Stimulated activated naive CD8-positive, alpha-beta T cell treated with anti-CD3 and anti-CD28 coated beads, Interleukin-15, Interleukin-2, amounts not matched to agents 100 ng/mL and 50 ng/mL, for 24 hours (primary cell): ENCODE measurements around the gene FGD4.
A peak's percentile ranks its signal among the peaks of the same experiment; 100 is the strongest.

ENCODE experiments used
- H3K27ac Mint-ChIP-seq: one replicate; pipeline ENCODE4 v1.8.0; 2021; ENCODE audit warnings: mild to moderate bottlenecking, mixed read lengths
- H3K27me3 Mint-ChIP-seq: one replicate; pipeline ENCODE4 v1.8.0; 2021; ENCODE audit warnings: mixed read lengths
- H3K36me3 Mint-ChIP-seq: one replicate; pipeline ENCODE4 v1.8.0; 2021; ENCODE audit warnings: low read depth, mixed read lengths
- H3K4me1 Mint-ChIP-seq: one replicate; pipeline ENCODE4 v1.8.0; 2021; ENCODE audit warnings: low read depth, mixed read lengths
- H3K4me3 Mint-ChIP-seq: one replicate; pipeline ENCODE4 v1.8.0; 2021; ENCODE audit warnings: mild to moderate bottlenecking, mixed read lengths
- H3K9me3 Mint-ChIP-seq: one replicate; pipeline ENCODE4 v1.8.0; 2021; ENCODE audit warnings: mixed read lengths

Gene FGD4

GRCh38 chr12:32483499-32483898, 84.1 kb downstream of the FGD4 start:
- H3K27ac Mint-ChIP-seq: no peak overlapping the region
- no peaks in the 10 kb centered on the region for H3K27me3 Mint-ChIP-seq
- H3K36me3 Mint-ChIP-seq: no peaks in the 10 kb centered on the region
- H3K4me1 Mint-ChIP-seq: peaks cover 4% of the 10 kb centered on the region
- no peak overlapping the region for H3K4me3 Mint-ChIP-seq
- no peaks in the 10 kb centered on the region for H3K9me3 Mint-ChIP-seq

GRCh38 chr12:32483993-32484392, 84.6 kb downstream of the FGD4 start:
- H3K36me3 Mint-ChIP-seq: no peaks in the 10 kb centered on the region
- no peak overlapping the region for H3K4me3 Mint-ChIP-seq
- no peaks in the 10 kb centered on the region for H3K9me3 Mint-ChIP-seq
- peaks cover under 1% of the 10 kb centered on the region for H3K27me3 Mint-ChIP-seq
- H3K4me1 Mint-ChIP-seq: peaks cover 4% of the 10 kb centered on the region
- H3K27ac Mint-ChIP-seq: no peak overlapping the region

- H3K9me3 Mint-ChIP-seq: no peaks in the 10 kb centered on the region
- peaks cover 7% of the 10 kb centered on the region for H3K27me3 Mint-ChIP-seq
- no peak overlapping the region for H3K27ac Mint-ChIP-seq
- H3K4me3 Mint-ChIP-seq: no peak overlapping the region
- no peaks in the 10 kb centered on the region for H3K36me3 Mint-ChIP-seq
- peaks cover 4% of the 10 kb centered on the region for H3K4me1 Mint-ChIP-seq
Observed at GRCh38 chr12:32486158-32486557, 86.8 kb downstream of the FGD4 start.

GRCh38 chr12:32488132-32488531, 88.8 kb downstream of the FGD4 start:
- Mint-ChIP-seq H3K27me3 (peaks cover 7% of the 10 kb centered on the region), H3K9me3 (no peaks in the 10 kb centered on the region), H3K27ac (no peak overlapping the region), H3K36me3 (no peaks in the 10 kb centered on the region), H3K4me1 (no peaks in the 10 kb centered on the region), H3K4me3 (no peak overlapping the region)

- Mint-ChIP-seq H3K27me3 (peaks cover 7% of the 10 kb centered on the region), H3K9me3 (no peaks in the 10 kb centered on the region), H3K27ac (peak overlapping the region; percentile 14), H3K36me3 (no peaks in the 10 kb centered on the region), H3K4me3 (no peak overlapping the region), H3K4me1 (no peaks in the 10 kb centered on the region)
Observed at GRCh38 chr12:32489070-32489469, 89.7 kb downstream of the FGD4 start.

DNA sequence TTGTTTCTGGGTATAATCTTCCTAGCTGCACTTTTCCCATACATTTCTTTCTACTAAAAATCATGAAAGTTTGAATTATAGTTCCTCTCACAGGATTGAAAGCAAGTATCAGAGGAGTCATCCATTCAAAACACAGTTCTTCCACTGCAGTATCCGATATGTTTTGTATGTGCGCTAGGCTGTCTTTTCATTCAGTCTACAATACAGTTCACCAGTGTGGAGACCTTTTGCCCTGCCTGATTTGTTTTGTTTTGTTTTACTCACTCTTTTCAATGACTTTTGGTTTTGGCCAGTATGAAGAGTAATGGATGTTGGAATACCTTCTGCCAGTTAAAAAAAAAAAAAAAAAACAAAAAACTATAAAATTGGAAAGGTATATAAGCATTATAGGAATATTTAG, 91.4 kb downstream of the FGD4 start:
- Mint-ChIP-seq H3K27ac (no peak overlapping the region), H3K36me3 (no peaks in the 10 kb centered on the region), H3K4me1 (no peaks in the 10 kb centered on the region), H3K4me3 (no peak overlapping the region), H3K9me3 (no peaks in the 10 kb centered on the region), H3K27me3 (peaks cover 7% of the 10 kb centered on the region)

DNA sequence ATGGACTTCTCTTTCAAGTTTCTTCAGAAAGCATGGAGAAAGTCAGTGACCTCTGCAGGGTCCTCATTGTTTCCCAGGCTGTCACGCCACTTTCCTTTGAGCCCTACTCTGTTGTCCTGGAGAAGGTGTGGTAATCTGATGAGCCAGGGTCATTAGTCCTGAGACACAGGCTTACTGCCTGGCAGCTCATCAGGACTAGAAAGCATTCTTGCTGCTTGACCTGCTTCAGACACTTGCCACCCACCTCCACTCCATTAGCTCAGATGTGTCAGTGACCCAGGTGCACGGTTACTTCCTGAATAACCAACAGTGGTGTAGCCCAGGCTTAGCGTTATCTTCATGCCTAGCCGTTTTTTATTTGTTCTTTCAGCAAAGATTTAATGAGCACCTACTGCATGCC, 93.9 kb downstream of the FGD4 start:
- H3K27me3 Mint-ChIP-seq: peaks cover 7% of the 10 kb centered on the region
- H3K4me3 Mint-ChIP-seq: no peak overlapping the region
- no peak overlapping the region for H3K27ac Mint-ChIP-seq
- H3K9me3 Mint-ChIP-seq: no peaks in the 10 kb centered on the region
- H3K36me3 Mint-ChIP-seq: no peaks in the 10 kb centered on the region
- no peaks in the 10 kb centered on the region for H3K4me1 Mint-ChIP-seq

GRCh38 chr12:32494656-32495055, 95.3 kb downstream of the FGD4 start:
- no peak overlapping the region for H3K27ac Mint-ChIP-seq
- H3K27me3 Mint-ChIP-seq: peaks cover 3% of the 10 kb centered on the region
- H3K9me3 Mint-ChIP-seq: no peaks in the 10 kb centered on the region
- no peak overlapping the region for H3K4me3 Mint-ChIP-seq
- H3K4me1 Mint-ChIP-seq: no peaks in the 10 kb centered on the region
- no peaks in the 10 kb centered on the region for H3K36me3 Mint-ChIP-seq

DNA sequence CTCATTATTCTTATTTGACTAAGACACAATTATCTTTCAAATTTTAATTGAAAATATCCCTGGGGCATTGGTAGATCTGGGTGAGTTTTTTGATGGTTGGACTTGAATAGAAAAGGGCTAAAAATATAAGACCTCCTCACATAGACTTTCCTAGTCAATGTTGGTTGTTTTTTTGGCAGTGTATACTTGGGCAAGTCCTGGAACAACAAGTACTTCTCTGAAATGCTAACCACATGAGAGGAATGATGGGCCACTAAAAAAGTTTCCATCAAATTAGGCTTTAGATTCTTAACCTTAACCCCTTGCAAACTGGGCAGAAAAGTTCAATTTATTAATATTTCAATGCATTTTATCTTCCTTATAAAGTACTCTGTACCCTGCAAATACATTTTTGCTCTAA, 97.6 kb downstream of the FGD4 start:
- H3K4me3 Mint-ChIP-seq: no peak overlapping the region
- H3K27ac Mint-ChIP-seq: no peak overlapping the region
- no peaks in the 10 kb centered on the region for H3K4me1 Mint-ChIP-seq
- no peaks in the 10 kb centered on the region for H3K27me3 Mint-ChIP-seq
- no peaks in the 10 kb centered on the region for H3K36me3 Mint-ChIP-seq
- H3K9me3 Mint-ChIP-seq: no peaks in the 10 kb centered on the region

DNA sequence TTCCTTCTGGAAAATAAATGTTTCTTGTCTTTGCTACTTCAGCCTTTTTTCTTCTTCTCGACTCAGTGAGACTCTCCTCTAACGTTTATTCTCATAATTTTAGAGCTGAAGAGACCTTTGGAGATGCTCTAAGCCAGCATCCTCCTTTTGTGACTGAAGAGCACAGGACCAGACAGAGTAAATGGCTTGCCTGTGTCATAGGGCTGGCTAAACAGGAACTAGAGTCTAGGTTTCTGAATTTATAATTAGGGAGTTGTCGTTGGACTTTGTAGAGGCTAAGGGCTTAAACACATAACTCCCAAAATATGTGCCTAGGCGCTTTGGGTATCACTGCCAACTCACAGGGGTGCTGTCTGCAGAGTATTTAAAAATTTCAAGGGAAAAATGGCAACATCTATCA, 98.5 kb downstream of the FGD4 start:
- no peak overlapping the region for H3K4me3 Mint-ChIP-seq
- no peak overlapping the region for H3K27ac Mint-ChIP-seq
- H3K36me3 Mint-ChIP-seq: no peaks in the 10 kb centered on the region
- no peaks in the 10 kb centered on the region for H3K9me3 Mint-ChIP-seq
- no peaks in the 10 kb centered on the region for H3K4me1 Mint-ChIP-seq
- no peaks in the 10 kb centered on the region for H3K27me3 Mint-ChIP-seq

DNA sequence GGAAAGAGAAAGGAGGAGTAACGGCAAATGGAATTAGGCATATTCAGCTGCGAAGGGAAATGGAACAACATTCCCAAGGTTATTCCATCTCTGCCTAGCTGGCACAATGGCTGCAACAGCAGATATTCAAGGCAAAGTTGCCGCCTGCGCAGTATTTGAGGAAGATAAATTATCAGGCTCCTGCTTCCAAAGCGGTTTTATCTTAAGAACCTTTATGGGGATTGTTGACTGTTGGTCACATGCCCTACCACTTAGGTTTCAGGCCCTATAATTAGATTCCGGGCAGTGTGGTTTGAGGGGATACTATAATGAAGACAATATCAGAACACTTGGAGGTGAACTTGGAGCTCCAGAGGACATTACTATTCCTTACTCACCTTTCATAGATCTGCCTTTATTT, 99.7 kb downstream of the FGD4 start:
- H3K4me3 Mint-ChIP-seq: no peak overlapping the region
- H3K4me1 Mint-ChIP-seq: no peaks in the 10 kb centered on the region
- H3K36me3 Mint-ChIP-seq: no peaks in the 10 kb centered on the region
- H3K27ac Mint-ChIP-seq: no peak overlapping the region
- no peaks in the 10 kb centered on the region for H3K27me3 Mint-ChIP-seq
- no peaks in the 10 kb centered on the region for H3K9me3 Mint-ChIP-seq

DNA sequence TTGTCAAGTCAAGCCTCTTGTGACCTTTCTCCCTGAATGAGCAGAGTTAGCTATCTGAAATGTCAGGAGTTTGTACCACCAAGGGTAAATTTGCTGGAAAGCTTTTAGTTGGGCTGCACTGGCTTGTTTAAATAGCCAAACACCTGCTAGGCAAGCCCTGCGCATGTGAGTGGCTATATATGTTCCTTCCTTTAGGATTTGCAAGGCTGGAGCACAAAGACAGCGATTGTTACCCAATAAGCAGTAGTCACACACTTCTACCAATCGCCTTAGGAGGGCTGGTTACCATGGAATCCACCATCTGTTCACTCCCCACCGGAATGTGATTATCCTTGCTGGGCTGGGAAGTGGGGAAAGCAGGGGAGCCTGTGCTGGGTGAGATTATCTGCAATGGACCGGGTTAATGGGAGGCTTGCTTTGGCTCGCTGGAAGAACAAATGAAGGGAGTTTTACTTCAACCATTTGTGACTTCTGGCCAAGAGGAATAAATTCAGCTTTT, 102.5 kb downstream of the FGD4 start:
- Mint-ChIP-seq H3K36me3 (no peaks in the 10 kb centered on the region), H3K4me3 (no peak overlapping the region), H3K4me1 (no peaks in the 10 kb centered on the region), H3K27ac (no peak overlapping the region), H3K27me3 (no peaks in the 10 kb centered on the region), H3K9me3 (peaks cover 3% of the 10 kb centered on the region)

GRCh38 chr12:32502693-32503502, 103.5 kb downstream of the FGD4 start:
- Mint-ChIP-seq H3K36me3 (no peaks in the 10 kb centered on the region), H3K4me1 (no peaks in the 10 kb centered on the region), H3K27ac (no peak overlapping the region), H3K27me3 (no peaks in the 10 kb centered on the region), H3K9me3 (peaks cover 3% of the 10 kb centered on the region), H3K4me3 (no peak overlapping the region)

- H3K36me3 Mint-ChIP-seq: no peaks in the 10 kb centered on the region
- H3K27ac Mint-ChIP-seq: no peak overlapping the region
- peaks cover 3% of the 10 kb centered on the region for H3K9me3 Mint-ChIP-seq
- H3K4me1 Mint-ChIP-seq: no peaks in the 10 kb centered on the region
- no peaks in the 10 kb centered on the region for H3K27me3 Mint-ChIP-seq
- H3K4me3 Mint-ChIP-seq: no peak overlapping the region
Observed at GRCh38 chr12:32503730-32504129, 104.4 kb downstream of the FGD4 start.

GRCh38 chr12:32504591-32504990, 105.2 kb downstream of the FGD4 start:
- Mint-ChIP-seq H3K4me3 (no peak overlapping the region), H3K27me3 (no peaks in the 10 kb centered on the region), H3K4me1 (no peaks in the 10 kb centered on the region), H3K36me3 (no peaks in the 10 kb centered on the region), H3K27ac (no peak overlapping the region), H3K9me3 (peaks cover 3% of the 10 kb centered on the region)
